Stimulated activated CD8-positive, alpha-beta memory T cell treated with anti-CD3 and anti-CD28 coated beads, Interleukin-7, amount 100 ng/mL, for 24 hours (primary cell): ENCODE data around the gene CAMK2B.

Source experiments
- DNase-seq: peaks from one replicate; pipeline ENCODE4 v3.0.0-alpha.2; 2020; ENCODE audit warnings: low read depth

CAMK2B gene

GRCh38 chr7:44286618-44287487 is 38.5 kb downstream of the CAMK2B start:
- DNase-seq = no peak

- no peak for DNase-seq
Measured at GRCh38 chr7:44286182-44286617, 39.2 kb downstream of the CAMK2B start.

DNA sequence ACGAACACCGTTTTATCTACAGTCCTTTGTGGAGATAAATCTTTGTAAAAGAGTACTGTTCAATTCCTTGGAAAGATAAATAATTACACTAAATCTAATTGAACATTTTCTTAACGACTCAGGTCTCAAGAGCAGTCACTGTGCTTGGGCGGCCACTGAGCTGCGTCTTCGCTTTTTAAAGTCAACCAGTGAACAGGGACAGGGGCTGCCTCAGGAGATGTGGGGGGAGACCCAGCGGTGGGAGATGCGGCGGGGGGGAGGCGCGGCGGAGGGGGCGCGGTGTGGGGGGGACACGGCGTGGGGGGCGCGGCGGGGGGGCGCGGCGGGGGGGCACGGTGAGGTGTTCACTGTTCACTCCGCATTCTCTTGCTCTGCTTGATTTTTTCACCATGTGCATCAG is 39.8 kb downstream of the CAMK2B start:
- no peak for DNase-seq

GRCh38 chr7:44284881-44285541 is 40.4 kb downstream of the CAMK2B start:
- no peak for DNase-seq

DNA sequence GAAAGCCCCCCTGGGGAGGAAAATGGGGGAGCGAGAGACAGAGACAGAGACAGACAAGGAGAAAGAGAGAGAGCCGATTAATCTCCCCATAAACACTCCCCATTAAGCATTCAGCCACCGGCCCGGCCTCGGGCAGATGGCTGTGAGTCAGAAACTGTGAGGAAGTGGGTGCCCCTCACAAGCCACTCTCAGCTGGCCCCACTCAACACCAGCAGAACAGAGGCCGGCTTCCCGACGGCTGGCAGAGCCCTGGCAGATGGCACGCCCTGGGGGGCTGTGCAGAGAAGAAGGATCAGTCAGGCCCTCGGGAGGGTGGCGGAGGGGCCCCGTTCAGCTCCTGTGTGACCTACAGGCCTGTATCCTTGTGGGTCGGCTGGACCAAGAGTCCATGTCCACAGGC is 41.2 kb downstream of the CAMK2B start:
- no peak for DNase-seq

DNA sequence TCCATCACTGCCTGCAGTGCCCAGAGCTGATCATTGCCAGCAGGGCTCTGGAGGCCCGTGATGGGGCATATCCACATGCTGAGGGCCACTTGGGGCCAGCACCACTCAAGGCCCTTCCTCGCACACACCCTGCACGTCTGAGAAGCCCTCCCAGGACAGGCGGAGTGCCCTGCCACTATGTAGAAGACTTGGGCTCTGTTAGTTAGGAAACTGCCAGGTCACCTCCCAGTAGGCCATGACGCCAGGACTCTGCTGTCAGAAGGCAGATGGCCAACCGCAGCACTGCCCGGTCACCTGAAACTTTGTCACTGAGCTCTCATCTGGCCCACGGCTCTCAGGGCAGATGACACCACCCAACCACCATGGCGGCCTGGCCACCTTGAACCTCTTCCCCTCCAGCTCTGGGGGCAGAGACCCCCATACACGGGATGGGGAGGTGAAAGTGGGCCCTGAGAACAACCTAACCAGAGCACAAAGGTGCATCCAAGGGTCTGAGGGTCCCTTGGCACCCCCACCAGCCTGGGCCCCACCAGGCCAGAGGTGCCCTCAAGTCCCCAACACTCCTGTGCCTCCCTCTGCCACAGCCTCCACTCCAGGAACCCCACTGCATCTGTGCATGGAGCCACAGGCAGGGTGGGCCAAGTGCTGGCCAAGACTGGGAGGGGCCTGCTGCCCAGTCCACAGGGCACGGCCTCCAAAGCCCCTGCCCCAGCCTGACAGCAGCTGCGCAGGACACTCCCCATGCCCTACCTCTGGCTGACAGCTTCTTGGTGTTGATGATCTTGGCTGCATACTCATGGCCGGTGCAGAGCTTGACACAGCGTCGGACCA is 41.8 kb downstream of the CAMK2B start:
- no peak for DNase-seq

DNA sequence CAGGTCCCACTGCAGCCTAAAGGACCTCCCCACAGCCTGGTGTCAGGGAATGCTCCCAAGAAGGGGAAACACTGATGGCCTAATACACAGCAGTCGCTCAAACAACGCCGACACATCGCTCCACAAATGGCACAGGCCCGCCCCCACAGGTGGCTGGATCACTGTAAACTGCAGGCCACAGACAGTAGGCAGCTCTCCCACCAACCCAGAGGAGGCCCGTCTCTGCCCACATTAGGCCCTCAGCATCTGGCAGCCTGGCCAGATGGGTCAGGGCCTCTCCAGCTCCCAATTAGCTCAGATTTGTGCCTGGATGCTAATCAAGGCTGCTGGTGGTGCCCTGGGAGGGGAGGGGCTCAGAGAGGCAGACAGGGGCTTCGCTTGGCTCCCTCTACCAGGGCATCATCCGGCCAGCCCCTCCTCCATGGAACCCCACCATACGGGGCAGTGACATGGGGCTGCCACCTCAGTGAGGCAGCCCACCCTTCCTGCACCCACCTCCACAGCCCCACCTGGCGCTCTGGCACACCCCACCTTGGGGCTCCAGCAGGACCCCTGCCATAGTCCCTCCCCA is 42.7 kb downstream of the CAMK2B start:
- DNase-seq = no peak

DNA sequence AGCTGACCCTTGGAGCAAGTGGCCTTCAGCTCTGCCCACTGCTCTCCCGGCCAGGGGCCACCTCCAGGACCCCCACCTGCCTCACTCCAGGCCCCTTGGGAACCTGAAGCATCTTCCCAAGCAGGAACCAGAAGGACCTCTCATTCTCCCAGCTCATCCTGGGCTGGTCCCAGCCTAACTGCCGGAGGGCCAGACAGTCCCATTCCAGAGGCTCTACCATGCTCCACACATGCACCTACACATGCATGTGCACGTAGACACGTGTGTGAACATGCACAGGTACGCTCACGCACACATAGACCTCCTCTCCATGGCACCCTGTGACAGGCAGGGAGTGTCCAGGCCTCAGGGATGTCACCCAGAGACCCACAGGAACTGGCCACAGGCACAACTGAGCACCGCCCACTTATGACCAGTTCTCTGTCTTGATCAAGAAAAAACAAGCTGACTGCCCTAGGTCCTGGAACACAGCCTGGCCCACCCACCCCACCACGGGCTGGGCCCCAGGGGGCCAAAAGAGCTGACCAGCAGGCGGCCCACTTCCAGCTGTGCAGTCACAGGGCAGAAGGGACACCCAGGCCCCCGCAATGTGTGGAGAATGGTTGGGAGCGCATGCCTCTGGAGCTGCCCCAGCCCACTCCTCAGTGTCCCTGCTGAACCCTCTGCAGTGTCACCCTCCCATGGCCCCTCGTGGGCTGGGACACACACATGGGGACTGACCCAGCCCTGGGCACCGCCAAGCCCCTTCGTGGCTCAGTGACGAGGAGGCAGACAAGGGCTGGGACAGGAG is 43.4 kb downstream of the CAMK2B start:
- no peak for DNase-seq

DNA sequence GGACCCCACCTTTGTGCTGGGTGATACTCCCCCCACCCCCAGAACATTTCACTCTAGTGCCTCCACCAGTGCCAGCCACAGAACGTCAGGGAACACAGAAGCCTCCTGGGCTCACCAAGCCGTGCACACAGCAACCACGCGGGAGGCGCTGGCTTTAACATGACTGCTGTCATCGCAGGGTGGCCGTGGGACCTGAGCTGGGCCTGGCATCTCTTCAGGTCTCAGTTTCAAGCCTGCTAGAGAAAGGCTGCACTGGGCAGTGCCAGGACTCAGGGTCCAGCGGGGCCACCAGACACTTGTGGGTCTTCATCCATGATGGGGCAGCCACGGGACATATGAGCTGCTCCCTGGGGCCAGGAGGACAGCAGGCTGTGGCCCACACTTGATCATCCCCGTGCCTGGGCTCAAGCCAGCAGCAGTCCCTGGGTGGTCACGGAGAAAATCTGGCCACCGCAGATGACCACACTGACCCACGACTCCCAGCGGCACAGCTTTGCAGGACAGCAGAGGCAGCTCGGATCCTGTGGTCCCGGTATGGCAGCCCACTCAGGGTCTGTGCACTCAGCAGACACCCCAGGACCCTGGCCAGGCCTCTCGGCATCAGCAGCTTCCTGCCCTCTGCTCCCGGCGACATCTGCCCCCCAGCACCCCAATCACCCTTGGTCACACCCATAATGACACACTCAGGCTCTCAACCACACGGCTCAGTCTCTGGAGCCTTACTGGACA is 44.2 kb downstream of the CAMK2B start:
- no peak for DNase-seq

DNA sequence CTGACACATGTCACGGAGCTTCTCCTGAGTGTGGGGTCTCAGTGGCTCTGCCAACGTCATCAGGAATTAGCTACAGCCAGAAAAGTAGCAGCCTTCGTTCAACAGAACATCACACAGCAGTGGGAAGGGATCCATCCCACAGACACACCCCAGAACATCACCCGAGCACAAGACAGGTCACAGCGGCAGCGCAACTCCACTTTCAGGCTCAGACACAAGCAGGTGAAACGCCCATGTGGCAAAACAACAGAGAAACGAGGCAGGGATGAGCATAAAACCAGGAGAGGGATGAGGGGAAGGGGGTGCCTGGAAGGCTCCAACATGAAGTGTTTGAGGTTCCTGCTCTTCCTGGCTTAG is 44.8 kb downstream of the CAMK2B start:
- DNase-seq = no peak

- DNase-seq = no peak
Measured at GRCh38 chr7:44279731-44280505, 45.5 kb downstream of the CAMK2B start.

GRCh38 chr7:44279286-44279685 is 46.1 kb downstream of the CAMK2B start:
- DNase-seq = no peak

DNA sequence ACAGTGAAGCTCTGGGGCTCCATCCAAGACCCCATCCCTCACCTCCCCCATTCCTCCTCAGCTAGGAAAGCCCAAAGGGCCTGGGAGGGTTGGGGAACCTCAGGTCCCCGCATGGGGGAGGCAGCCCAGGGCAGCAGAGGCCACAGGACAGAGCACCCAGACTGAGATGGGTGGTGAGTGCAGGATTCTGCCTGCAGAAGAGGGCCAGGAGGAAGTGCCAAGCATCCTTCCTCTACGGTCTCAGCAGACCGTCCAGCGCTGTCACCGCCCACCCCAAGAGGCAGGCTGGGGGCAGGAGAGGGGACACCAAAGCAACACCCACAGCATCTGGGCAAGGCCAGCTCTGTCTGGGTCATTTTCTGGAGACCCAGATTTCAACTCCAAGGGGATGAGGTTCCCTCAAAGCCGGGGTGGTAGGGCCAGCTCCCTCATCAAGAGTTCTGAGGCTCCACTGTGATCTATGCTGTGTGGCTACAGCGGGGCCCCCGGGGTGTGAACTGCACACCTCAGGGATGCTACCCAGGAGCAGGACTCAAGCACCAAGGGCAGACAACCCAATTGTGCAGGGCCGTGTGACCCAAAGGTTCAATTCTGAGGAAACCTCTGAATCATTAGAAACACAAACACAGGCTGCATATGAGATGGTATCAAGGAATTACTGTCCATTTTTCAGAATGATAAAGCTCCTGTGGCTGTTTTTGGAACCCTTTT is 46.8 kb downstream of the CAMK2B start:
- DNase-seq = no peak

DNA sequence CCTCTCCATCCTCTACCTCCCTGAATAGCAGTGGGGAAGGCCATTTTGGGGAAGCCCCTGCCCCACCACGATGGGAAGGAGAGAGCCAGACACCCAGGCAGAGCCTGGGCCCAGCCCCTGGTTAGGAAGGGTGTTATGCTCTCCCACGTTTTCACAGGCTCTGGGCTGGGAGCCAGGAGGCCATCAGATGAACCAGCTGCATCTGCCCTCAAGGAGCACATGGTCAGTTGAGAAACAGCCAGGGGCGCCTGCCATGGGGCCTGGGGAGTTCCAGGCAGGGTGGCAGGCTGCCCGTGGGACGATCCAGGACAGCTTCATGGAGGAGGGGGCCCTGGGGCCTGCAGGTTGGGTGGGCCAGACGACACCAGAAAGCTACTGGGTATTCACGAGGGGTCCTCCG is 47.5 kb downstream of the CAMK2B start:
- DNase-seq = no peak

- no peak for DNase-seq
Measured at GRCh38 chr7:44277391-44277790, 48.0 kb downstream of the CAMK2B start.

DNA sequence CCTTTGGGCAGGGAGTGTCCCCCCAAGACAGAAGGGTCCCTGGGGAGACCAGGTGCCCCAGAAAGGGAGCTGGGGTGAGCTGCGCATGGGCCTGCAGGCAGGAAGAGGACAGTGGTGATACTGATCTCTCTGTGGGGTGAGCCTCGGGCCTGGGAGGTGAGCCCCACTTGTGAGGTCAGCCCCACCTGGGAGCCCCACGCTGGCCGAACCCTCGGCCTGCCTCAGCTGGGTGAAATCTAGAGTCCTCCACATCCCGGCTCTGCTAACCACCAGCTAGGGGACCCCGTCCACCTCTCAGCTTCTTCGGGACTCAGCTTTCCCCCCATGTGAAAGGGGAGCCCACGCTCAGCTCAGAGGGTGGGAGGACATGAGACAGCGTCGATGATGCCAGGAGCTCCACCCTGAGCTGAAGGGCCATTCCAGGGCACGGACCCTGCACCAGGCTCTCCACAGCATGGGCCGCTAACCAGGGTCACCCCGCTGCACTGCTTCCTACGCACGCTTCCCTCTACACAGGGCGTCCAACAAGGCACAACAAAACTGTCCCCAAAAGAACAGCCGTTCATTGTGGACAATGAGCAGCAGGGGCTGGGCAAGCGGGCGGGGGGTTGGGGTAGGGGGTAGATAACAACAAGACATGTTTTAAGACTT is 48.7 kb downstream of the CAMK2B start:
- no peak for DNase-seq

DNA sequence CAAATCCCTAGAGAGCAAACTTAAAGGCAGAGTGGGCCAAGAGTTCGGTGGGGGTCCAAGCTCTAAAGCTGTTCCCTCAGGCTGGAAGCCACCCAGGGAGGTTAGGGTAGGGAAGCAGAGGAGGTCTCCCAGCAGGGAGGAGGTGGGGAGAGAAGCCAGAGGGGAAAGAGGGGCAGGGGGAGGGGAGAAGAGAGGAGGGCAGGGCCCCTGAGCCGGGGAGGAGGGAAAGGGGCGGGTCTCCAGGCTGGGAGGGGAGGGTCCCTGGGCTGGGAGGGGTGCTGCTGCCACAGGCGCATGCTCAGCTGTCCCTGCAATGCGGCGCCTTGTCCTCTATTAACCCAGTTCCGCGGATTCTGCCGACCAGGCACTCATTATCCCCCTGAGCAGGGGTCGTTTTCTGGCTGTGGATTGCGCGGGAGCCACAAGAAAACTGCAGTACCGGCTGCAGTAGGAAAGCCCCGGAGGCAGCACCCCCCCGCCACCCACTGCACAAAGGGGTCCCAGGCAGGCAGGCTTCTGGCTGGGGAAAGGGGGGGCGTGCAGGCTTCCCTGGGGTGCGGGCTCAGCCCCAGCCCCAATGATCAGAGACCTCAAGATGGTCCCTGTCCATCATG is 49.3 kb downstream of the CAMK2B start:
- DNase-seq = no peak

- DNase-seq = no peak
Measured at GRCh38 chr7:44275146-44275545, 50.2 kb downstream of the CAMK2B start.

DNA sequence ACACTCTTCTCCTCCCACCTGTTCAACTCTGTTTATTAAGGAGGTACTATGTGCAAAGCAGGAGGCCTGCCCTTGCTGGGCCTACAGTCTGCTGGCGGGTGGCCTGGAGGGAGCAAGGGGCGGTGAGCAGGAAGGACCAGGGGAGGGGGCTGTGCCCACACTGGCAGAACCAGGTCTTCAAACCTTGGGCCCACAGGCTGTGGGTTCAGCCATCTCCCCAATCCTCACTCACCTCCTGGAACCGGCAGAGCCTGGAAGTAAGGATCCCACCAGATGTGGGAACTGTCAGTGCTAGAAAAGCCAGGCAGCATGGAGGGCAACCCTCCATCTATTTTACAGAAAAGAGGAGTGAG is 50.8 kb downstream of the CAMK2B start:
- DNase-seq = no peak
